Measurements from ENCODE around the gene RASGRP4.
"Not testable (repeated sequence)": the region's sequence is repeated elsewhere in the genome, so short reads cannot be mapped to it uniquely, and the experiment has no call there.

Gene RASGRP4, protein sequence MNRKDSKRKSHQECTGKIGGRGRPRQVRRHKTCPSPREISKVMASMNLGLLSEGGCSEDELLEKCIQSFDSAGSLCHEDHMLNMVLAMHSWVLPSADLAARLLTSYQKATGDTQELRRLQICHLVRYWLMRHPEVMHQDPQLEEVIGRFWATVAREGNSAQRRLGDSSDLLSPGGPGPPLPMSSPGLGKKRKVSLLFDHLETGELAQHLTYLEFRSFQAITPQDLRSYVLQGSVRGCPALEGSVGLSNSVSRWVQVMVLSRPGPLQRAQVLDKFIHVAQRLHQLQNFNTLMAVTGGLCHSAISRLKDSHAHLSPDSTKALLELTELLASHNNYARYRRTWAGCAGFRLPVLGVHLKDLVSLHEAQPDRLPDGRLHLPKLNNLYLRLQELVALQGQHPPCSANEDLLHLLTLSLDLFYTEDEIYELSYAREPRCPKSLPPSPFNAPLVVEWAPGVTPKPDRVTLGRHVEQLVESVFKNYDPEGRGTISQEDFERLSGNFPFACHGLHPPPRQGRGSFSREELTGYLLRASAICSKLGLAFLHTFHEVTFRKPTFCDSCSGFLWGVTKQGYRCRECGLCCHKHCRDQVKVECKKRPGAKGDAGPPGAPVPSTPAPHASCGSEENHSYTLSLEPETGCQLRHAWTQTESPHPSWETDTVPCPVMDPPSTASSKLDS

DNA sequence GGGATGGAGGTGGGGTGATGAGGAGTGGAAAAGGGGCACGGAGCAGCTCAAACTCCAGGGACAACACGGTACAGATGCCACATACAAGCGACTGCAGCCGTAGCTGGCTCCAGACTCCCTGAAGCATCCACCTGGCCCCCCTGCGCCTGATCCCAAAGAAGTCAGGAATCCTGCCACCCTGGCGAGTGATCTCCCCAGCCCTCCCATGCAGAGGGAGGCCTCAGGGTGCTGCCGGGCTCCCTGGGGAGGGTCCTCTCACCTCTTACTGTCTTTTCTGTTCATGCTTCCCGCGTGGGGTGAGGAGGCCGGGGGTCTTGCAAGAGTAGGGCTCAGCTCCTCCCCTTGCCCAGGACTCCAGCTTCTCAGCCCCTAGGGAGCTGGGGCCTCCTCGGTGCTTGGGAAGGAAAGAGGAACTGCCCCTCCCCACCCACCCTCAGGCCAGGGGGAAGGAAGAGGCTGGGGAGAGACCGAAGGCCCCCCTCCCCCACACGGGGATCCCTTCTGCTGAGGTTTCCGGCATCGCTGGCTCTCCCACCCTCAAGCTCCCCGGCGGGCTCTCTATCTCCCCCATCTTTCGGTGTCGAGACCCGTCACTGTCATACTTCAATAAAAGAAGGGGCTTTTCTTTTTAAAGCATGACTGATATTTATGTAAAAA lies at the start of gene RASGRP4:
TSS of gene RASGRP4 (minus strand) at position 410 of the 657 bp plus-strand sequence. CDS start at position 282, 128 bp downstream.
- no peak for DNase-seq

DNA sequence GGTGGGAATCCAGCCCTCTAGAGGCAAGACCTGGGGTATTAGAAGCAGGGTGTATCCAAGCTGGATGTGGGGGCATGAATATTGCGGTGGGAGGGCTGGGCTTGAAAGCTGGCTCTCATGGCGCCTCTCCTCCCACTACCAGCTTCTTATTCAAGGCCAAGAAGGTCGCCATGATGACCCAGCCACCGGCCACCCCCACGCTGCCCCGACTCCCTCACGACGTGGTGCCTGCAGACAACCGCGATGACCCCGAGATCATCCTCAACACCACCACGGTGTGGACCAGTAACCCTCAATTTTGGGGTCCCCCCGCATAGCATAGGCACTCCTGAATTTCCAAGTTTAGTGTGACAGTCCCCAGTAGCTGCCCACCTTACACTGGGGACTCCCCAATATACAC lies 49.2 kb upstream of the RASGRP4 start:
- DNase-seq = no peak

DNA sequence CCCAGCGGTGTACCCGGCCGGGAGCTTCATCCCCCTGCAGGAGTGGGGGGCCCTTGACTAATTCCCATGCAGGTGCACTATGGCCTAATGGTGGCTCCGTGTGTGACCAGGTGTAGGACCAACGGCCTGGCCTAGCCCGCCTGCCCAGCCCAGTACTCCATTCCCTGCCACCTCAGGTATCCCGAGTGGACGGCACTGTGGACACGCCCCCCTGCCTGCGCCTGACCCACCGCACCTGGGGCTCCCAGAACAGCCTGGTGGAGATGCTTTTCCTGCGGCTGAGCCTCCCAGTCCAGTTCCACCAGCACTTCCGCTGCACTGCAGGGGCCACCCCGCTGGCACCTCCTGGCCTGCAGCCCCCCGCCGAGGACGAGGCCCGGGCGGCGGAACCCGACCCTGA lies 47.2 kb upstream of the RASGRP4 start:
- DNase-seq = no peak

DNA sequence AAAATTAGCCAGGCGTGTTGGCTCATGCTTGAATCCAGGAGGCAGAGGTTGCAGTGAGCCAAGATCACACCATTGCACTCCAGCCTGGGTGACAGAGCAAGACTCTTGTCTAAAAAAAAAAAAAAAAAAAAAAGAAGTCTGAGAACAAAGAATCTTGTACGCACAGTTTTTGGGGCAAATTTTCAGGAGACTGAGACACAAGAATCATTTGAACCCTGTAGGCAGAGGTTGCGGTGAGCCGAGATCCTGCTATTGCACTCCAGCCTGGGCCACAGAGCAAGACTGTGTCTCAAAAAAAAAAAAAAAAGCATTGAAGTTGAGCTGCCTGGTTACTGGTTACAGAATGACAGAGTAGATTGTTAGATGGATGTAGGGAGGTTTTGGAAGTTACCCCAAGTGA lies 46.7 kb upstream of the RASGRP4 start:
- not testable (repeated sequence) for DNase-seq

DNA sequence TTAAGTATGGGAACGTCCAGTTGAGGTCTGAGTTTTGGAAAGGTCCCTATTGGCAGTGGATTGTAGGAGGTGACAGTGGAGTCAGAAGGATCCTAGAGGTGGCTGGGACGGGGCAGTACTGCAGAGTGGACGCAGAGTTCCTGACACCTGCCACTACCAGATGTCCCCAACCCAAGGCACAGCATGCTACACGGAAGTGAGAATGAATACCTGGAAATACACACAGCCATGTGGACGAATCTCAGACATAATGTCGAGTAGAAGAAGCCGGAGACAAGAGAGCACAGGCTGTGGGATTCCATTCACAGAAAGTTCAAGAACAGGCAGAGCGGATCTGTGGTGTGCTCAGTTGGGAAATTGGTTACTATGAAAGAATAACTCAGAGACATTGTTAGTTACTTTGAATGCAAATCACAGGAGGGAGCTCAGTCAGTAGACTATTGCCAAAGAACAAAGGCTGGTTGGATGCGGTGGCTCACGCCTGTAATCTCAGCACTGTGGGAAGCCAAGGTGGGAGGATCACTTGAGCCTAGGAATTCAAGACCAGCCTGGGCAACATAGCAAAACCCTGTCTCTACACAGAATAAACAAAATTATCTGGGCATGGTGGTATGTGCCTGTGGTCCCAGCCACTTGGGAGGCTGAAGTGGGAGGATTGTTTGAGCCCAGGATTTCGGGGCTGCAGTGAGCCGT lies 44.9 kb upstream of the RASGRP4 start:
- no peak for DNase-seq

DNA sequence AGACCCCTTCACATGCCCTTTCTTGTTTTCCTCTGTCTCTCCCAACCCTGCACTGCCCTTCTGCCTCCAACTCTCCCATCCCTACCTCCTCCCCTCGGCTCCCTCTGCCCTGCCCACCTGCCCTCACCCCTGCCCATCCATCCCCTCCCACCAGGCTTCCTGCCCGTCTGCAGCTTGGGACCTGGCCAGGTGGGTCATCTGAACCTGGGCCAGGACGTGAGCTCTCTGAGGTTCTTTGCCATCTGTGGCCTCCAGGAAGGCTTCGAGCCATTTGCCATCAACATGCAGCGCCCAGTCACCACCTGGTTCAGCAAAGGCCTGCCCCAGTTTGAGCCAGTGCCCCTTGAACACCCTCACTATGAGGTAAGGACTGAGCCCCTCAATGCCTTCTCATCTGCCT lies 43.1 kb upstream of the RASGRP4 start:
- no peak for DNase-seq

DNA sequence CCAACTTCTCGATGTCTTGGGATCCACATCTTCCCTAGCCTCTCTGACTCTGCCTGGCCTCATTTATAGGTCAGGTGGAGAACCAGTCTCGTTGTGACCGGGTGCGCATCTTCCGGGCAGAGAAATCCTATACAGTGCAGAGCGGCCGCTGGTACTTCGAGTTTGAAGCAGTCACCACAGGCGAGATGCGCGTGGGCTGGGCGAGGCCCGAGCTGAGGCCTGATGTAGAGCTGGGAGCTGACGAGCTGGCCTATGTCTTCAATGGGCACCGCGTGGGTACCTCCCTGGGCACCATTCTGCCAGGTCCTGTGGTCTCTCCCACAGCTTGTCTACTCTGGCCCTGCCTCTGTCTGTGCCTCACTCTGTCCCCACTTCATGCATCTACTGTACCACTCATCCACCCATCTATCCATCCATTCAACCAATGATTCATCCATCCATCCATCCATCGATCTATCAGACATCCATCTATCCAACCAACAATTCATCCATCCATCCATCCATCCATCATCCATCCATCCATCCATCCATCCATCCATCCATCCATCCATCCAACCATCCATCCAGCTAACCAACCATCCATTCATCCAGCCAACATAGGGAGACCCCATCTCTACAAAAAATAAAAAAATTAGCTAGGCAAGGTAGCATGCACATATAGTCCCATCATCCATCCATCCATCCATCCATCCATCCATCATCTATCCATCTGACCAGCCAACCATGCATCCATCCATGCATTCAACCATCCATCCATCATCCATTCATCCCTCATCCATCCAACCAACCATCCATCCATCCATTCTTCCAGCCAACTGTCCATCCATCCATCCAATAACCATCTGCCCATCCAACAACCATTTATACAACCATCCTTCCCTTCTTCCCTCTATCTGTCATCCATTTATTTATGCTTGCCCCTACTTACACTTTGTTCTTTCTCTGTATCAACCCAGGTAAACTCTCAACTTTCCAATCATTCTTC lies 41.8 kb upstream of the RASGRP4 start:
- no peak for DNase-seq

DNA sequence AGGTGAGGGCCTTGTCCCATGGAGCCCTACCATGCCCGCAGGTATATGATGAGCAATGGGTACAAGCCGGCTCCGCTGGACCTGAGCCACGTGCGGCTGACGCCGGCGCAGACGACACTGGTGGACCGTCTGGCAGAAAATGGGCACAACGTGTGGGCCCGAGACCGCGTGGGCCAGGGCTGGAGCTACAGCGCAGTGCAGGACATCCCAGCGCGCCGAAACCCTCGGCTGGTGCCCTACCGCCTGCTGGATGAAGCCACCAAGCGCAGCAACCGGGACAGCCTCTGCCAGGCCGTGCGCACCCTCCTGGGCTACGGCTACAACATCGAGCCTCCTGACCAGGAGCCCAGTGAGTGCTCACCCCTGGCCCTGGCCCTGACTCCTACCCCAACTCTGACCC lies 40.0 kb upstream of the RASGRP4 start:
- DNase-seq = no peak

DNA sequence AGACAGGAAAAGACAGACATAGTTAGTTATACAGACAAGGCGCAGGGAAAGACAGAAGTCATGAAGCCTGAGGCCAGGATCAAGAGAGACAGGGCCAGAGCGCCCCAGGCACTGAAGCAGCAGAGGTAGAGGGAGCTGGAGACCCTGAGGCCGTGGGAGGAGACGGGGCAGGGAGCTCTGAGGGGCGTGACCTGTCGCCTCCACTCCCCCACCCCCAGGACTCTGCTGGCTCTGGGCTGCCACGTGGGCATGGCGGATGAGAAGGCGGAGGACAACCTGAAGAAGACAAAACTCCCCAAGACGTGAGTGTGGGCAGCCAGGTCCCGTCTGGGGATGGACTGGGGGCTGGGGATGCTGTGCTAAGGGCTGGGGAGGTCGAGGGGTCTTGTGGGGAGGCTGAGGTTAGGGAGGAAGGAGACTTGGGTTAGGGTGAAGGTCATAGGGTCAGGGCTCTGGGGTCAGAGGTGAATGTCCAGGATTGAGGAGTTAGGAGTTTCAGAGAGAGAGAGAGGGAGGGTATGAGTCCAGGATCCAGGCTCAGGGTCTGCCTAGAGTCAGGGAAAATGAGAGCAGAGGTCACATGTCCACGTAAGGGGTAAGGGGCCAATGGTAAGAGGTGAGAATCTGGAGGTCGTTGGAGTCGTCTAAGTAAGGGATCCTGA lies 38.5 kb upstream of the RASGRP4 start:
- DNase-seq = no peak

DNA sequence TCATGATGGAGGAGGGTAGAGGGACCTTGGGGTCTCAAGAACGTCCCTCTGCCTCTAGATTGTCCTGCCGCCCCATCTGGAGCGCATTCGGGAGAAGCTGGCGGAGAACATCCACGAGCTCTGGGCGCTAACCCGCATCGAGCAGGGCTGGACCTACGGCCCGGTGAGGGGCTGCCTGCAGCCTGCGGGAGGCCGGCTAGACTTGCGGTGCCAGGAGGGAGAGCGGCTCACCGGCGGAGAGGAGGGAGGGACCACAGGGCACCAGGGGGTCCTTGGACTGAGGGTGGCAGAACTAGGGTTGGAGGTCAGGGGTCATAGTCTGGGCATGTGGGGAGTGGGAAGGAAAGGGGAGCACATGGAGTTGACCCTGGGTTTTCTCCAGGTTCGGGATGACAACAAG lies 37.3 kb upstream of the RASGRP4 start:
- no peak for DNase-seq

DNA sequence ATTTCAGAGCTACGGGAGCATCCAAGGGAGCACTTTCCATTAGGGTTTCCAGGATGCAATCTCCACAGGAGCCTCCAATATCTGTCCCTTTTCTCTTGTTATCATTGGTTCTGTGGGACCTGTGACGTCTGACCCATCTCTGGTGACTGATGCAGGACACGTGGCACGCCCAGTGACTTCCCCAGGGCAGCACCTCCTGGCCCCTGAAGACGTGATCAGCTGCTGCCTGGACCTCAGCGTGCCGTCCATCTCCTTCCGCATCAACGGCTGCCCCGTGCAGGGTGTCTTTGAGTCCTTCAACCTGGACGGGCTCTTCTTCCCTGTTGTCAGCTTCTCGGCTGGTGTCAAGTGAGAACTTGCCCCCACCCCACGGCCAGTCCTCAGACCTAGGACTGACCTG lies 33.0 kb upstream of the RASGRP4 start:
- no peak for DNase-seq

DNA sequence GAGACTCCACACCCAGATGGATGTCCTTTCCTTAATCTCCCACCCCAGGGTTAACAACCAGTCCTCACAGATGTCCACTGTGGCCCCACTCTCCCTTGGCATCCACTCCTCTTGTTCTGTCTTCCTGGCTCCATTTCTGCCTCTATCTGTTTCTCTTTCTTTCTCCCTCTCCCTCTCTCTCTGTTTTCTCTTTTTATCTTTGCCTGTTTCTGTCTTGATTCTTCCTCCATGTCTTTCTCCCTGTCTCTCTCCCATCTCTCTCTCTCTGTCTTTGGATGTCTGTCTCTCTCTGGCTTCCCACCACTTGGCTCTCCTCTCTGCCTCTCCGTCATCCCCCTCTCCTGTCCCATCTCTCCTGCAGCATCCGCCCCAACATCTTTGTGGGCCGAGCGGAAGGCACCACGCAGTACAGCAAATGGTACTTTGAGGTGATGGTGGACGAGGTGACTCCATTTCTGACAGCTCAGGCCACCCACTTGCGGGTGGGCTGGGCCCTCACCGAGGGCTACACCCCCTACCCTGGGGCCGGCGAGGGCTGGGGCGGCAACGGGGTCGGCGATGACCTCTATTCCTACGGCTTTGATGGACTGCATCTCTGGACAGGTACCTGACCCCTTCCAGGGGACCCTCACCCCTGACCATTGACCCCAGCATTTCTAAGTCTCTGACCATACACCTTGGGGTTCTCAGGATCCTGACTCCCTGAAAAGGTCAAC lies 31.8 kb upstream of the RASGRP4 start:
- DNase-seq = no peak

DNA sequence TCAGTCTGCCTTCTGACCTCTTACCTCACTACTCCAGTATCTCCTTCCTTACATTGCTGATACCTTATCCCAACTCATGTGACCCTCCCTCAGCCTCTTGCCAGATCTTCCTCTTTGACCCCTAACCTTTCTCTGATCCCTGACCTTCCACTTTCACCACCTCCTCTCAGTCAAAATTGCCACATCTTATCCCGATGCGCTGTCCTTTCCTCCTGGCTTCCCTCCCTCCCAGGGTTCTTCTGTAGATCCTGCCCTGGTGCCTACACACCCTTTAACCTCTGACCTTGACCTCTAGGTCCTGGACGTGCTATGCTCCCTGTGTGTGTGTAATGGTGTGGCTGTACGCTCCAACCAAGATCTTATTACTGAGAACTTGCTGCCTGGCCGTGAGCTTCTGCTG lies 31.2 kb upstream of the RASGRP4 start:
- no peak for DNase-seq

DNA sequence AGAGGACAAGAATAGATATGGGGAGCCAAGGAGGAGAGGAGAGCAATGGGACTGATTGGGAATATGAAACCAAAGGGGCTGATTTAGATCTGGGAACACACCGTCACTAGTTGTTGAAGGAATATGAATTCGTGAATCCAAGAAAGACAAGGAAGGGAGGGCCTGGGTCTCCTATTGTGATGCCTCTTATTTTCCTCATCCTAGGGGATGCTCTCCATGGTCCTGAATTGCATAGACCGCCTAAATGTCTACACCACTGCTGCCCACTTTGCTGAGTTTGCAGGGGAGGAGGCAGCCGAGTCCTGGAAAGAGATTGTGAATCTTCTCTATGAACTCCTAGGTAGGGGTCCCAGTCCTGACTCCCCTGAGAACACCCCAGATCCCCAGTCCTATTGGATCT lies 29.0 kb upstream of the RASGRP4 start:
- DNase-seq = no peak

DNA sequence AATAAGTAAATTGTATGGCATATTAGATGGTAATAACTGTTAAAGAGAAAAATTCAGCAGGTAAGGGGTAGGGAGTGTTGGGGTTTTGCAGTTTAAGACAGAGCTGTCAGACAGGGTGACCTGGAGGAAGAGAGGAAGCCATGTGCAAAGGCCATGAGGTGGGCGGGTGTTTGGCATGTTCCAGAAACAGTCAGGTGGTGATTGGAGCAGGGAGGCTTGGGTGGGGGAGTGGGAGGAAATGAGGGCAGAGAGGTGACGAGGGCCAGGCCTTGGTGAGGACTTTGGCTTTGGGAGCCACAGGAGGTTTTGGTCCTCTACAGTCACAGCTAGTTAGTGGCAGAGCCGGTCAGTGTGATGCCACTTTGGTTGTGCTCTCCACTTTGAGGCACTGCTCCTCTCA lies 27.6 kb upstream of the RASGRP4 start:
- DNase-seq = no peak

DNA sequence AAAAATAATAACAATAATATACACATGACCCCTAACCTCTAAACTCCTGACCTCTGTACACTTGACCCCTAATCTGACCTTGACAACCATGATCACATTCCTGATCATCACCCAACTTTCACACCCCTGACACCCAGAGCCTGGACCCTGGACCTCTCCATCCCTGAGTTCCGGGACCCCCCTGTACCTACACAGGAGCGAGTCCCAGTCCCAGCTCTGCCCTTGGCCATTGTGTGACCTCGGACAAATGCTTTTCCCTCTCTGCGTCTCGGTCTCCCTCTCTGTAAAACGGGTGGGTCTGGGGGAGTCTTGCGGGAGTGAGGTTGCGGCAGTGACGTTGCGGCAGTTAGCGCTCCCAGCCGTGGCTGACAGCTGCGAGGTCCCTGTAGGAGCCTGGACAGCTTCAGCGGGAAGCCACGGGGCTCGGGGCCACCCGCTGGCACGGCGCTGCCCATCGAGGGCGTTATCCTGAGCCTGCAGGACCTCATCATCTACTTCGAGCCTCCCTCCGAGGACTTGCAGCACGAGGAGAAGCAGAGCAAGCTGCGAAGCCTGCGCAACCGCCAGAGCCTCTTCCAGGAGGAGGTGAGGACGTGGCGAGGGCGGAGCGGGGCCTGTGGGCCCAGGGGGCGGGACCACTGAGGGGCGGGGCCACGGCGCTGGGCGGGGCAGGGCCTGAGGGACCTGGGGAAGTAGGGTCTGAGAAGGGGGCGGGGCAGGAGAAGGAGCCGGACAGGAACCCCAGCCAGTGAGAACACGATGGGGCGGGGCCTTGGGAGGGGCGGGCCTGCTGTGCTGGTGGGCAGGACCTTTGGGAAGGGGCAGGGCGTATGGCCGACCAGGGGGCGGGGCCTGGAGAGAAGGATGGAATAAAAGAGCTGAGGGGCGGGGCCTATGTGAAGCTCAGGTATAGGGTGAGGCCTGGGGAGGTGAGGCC lies 26.7 kb upstream of the RASGRP4 start:
- no peak for DNase-seq

DNA sequence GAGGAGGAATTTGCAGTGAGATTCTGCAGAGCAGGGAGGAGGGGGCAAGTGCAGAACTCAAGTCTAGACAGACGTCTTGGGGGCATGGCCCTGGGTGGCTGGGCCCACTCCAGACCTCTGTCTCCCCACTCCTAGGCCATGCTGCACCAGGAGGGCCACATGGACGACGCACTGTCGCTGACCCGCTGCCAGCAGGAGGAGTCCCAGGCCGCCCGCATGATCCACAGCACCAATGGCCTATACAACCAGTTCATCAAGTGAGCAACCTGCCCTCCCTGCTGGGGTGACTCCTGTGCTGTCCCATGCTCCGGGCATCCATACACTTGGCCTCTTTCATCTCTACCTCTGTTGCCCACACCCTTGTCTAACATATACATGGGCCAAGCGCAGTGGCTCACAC lies 25.6 kb upstream of the RASGRP4 start:
- DNase-seq = no peak

DNA sequence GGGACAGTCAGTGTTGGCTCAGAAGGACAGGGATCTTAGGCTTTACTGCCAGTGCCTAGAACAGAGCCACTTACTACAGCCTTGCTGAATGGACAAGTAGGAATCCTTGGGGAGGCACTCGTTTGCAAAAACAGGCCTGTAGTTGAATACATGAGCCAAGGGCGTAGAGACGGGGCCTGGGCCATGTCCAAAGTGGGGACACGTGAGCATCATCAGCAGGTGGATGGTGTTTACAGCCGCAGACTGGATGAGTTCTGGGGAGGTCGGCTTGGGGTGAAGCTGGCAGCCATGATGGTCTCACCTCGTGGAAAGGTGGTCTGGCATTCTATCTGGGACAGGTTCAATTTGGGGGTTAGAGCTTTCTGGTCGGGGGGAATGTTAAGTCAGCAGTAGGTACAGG lies 25.0 kb upstream of the RASGRP4 start:
- no peak for DNase-seq

DNA sequence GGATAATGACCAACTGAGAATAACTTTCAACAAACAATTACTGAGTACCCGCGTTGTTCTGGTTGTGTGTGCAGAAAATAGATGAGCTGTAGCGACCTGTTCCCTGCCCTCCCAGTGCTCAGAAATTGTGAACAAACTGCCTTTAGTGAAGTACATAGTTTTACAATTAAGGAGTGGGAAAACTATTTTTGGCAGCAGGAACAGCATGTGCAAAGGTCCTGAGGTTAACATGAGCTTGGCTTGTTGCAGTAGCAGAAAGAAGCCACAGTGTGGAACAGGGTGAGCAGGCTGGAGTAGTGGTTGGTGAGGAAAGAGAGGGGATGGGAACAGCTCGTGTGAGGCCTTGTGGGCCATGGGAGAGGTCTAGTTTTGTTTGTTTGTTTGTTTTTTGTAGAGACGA lies 23.5 kb upstream of the RASGRP4 start:
- DNase-seq = no peak

DNA sequence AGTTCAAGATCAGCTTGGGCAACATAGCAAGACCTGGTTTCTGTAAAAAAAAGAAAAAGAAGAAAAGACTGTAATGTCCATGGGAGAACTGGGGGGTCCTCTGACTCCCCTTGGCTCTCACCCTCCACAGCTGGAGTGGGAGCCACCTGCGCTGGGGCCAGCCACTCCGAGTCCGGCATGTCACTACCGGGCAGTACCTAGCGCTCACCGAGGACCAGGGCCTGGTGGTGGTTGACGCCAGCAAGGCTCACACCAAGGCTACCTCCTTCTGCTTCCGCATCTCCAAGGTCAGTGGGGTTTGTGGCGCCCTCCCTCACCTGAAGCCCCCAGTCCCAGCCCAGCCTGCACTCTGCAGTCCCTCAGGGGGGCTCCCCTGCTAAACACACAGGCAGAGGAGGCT lies 22.2 kb upstream of the RASGRP4 start:
- no peak for DNase-seq
